Adrenal gland (tissue), 19 donors: Measurements from ENCODE around the gene SESTD1. TPM values are rescaled to one million over a fixed set of nuclear protein-coding genes. Genes with fewer than 3 reads are reported as not detected.

Experiments
- DNase-seq, 7 donors: peaks; one replicate each; pipeline ENCODE4 v3.0.0-alpha.2; 2019 to 2020
- H3K27ac ChIP-seq, 5 donors: fragments of 200-600 bp; sonication (generic) in 4 of 5; 1 replicate in 3 of 5; 2 replicates in 2 of 5; pipeline versions ENCODE4 v1.5.1 to v1.8.0; 2016 to 2020; ENCODE audit warnings: mild to moderate bottlenecking in 1 of 5
- H3K27me3 ChIP-seq: fragments of 200-600 bp; 2 replicates; pipeline ENCODE4 v1.8.0; 2021
- H3K36me3 ChIP-seq, 2 donors: fragments of 200-600 bp; replicated peaks in 1 of 2; 1 replicate in 1 of 2; 2 replicates in 1 of 2; pipeline versions ENCODE4 v1.5.1 to v1.8.0; 2018 to 2022
- H3K4me1 ChIP-seq, 2 donors: fragments of 200-600 bp; replicated peaks in 1 of 2; 1 replicate in 1 of 2; 2 replicates in 1 of 2; pipeline versions ENCODE4 v1.5.1 to v1.8.0; 2018 to 2021
- H3K4me3 ChIP-seq, 4 donors: fragments of 200-600 bp; sonication (generic) in 3 of 4; one replicate each; pipeline ENCODE4 v1.5.1; 2016 to 2018
- H3K9me3 ChIP-seq, 3 donors: fragments of 200-600 bp; sonication (generic) in 1 of 3; replicated peaks in 1 of 3; 1 replicate in 2 of 3; 2 replicates in 1 of 3; pipeline versions ENCODE4 v1.5.1 to v1.8.0; 2016 to 2021
- CTCF ChIP-seq, 6 experiments: fragments of 450-650 bp in 4 of 6; fragments of 200-600 bp in 2 of 6; sonication (generic) in 1 of 6; IDR thresholded peaks; 1 replicate in 5 of 6; 2 replicates in 1 of 6; pipeline versions ENCODE4 v1.5.1 to v1.8.0; 2016 to 2021; ENCODE audit warnings: antibody characterized with exemption in 6 of 6, mild to moderate bottlenecking in 2 of 6, moderate library complexity in 1 of 6
- POLR2A ChIP-seq, 2 donors: fragments of 450-650 bp; IDR thresholded peaks; one replicate each; pipeline ENCODE4 v1.6.1; 2017; ENCODE audit warnings: antibody characterized with exemption in 2 of 2, mild to moderate bottlenecking in 2 of 2, moderate library complexity in 1 of 2
- WGBS, 4 donors: extraction: QIAGEN DNeasy Blood & Tissue Kit in 2 of 4; methylation state at CpG; one replicate each; pipeline versions ENCODE4 v1.1.5 to v1.1.7; 2013 to 2017; 5-methylcytosine and 5-hydroxymethylcytosine counted together
- intact Hi-C, 2 donors: fragments of 100-400 bp; cut with DNase I; formaldehyde crosslinking; loops; one replicate each; pipeline versions ENCODE4 v1.14.1 to v1.15.0; 2022 to 2023
- long read RNA-seq, 10 donors: library from polyadenylated mRNA in 3 of 10; unstranded in 2 of 10; stranded (forward) in 1 of 10; transcript quantifications; one replicate each; pipeline ENCODE4 v2.0.0 and lab custom pipeline, GENCODE V29; 2021 to 2026
- polyA plus RNA-seq, 3 donors: library from polyadenylated mRNA; stranded (reverse); fragments of 200-250 nt in 2 of 3; fragments of 350-450 nt in 1 of 3; fragmentation: Illumina TruSeq in 1 of 3; extraction: RNeasy Lipid Tissue Mini Kit (QIAGEN cat#74804) in 1 of 3; gene quantifications; one replicate each; pipeline ENCODE4 v1.2.3, GENCODE V29; 2013 to 2014
- total RNA-seq, 9 donors: library from RNA; depleted of rRNA in 4 of 9; stranded (reverse); fragments of >200 nt in 4 of 9; fragments of 120-200 nt in 1 of 9; fragmentation: NEBNext Ultra II Directional in 1 of 9; extraction: Animal tissue kit (Norgen Biotek cat#: 25700) in 1 of 9; gene quantifications; one replicate each; pipeline versions ENCODE4 v1.1.0 to v1.2.4, GENCODE V29; 2013 to 2023
- donor health status: healthy with polysubstance abuse.
- donor health status: Bipolar disorder and iron deficiency.
- donor health status: DM: yes; HTN: yes; CAD: no.
- donor health status: DM: no; HTN: no; CAD: no.
- donor health status: DM: no; HTN: no; CAD: no.
- donor health status: DM: yes; HTN: yes; CAD: no.

The SESTD1 gene
- total RNA-seq, result 10 to 100 TPM in 8 of 9 donors, 1 to 10 TPM in 1; 7.6 to 28.2 (median 15.6) TPM
- 10 to 100 TPM in 1 of 3 donors, 1 to 10 TPM in 2; 4.7 to 16.0 (median 5.6) TPM for polyA plus RNA-seq
- long read RNA-seq, donor 1, result 0 reads
- long read RNA-seq, donor 2, result 0 reads
- long read RNA-seq, donor 3, full-length matches to known transcripts, result 2 of 2 reads
- long read RNA-seq, donor 3, partial matches to known transcripts, result 0 of 2 reads
- long read RNA-seq, donor 3, other reads (novel, unspliced or antisense), result 0 of 2 reads
- long read RNA-seq, donor 4, full-length matches to known transcripts, result 3 of 4 reads
- long read RNA-seq, donor 4, partial matches to known transcripts, result 0 of 4 reads
- long read RNA-seq, donor 4, other reads (novel, unspliced or antisense), result 1 of 4 reads
- long read RNA-seq, donor 5, full-length matches to known transcripts, result 18 of 23 reads
- long read RNA-seq, donor 5, partial matches to known transcripts, result 1 of 23 reads
- long read RNA-seq, donor 5, other reads (novel, unspliced or antisense), result 4 of 23 reads
- long read RNA-seq, donor 6, full-length matches to known transcripts, result 1 of 3 reads
- long read RNA-seq, donor 6, partial matches to known transcripts, result 1 of 3 reads
- long read RNA-seq, donor 6, other reads (novel, unspliced or antisense), result 1 of 3 reads
- long read RNA-seq, donor 7, result 0 reads
- long read RNA-seq, donor 8, full-length matches to known transcripts, result 2 of 2 reads
- long read RNA-seq, donor 8, partial matches to known transcripts, result 0 of 2 reads
- long read RNA-seq, donor 8, other reads (novel, unspliced or antisense), result 0 of 2 reads
- long read RNA-seq, donor 9, full-length matches to known transcripts, result 1 of 1 reads
- long read RNA-seq, donor 9, partial matches to known transcripts, result 0 of 1 reads
- long read RNA-seq, donor 9, other reads (novel, unspliced or antisense), result 0 of 1 reads
- long read RNA-seq, donor 10, result 0 reads

- H3K36me3 ChIP-seq, result no peaks in the 10 kb centered on the region
- H3K27ac ChIP-seq, result peak within 1 kb of the TSS in 4 of 5 donors; percentile 71 to 96 (median 80)
- peaks cover 0 to 18% of the 10 kb centered on the region in 2 donors for H3K4me1 ChIP-seq
- TF ChIP-seq POLR2A (IDR thresholded peaks at IDR 0.05), result peak in 1 of 2 donors; percentile 48
- peak in 1 of 6 experiments; percentile 24 for TF ChIP-seq CTCF (IDR thresholded peaks at IDR 0.05)
- H3K9me3 ChIP-seq, result no peaks in the 10 kb centered on the region
- intact Hi-C loops, result no loop called here
- peak; percentile 54 to 76 (median 69) for DNase-seq
- peak within 1 kb of the TSS; percentile 16 to 95 (median 66) for H3K4me3 ChIP-seq
- no peaks in the 10 kb centered on the region for H3K27me3 ChIP-seq
- WGBS, 4 donors, result 0 to 6% (median 0%) methylated on average over 3 to 95 of the region's 96 CpGs
Measured at GRCh38 chr2:179264368-179265081, at the start of gene SESTD1. Gene SESTD1 (minus strand): TSS chr2:179264832. CDS start chr2:179191841, 72,991 bp downstream.

- Histone ChIP-seq H3K4me3 (no peak overlapping the region), H3K4me1 (no peaks in the 10 kb centered on the region), H3K36me3 (no peaks in the 10 kb centered on the region), H3K27me3 (no peaks in the 10 kb centered on the region), H3K27ac (no peak overlapping the region), H3K9me3 (no peaks in the 10 kb centered on the region)
- TF ChIP-seq POLR2A (IDR thresholded peaks at IDR 0.05), result no peak
- TF ChIP-seq CTCF (IDR thresholded peaks at IDR 0.05), result no peak
- intact Hi-C loops, result no loop called here
- no peak for DNase-seq
Measured at GRCh38 chr2:179313057-179313456, 48.4 kb upstream of the SESTD1 start.

GRCh38 chr2:179311101-179311500 lies 46.5 kb upstream of the SESTD1 start:
- Histone ChIP-seq H3K27me3 (no peaks in the 10 kb centered on the region), H3K4me3 (no peak overlapping the region), H3K36me3 (no peaks in the 10 kb centered on the region), H3K9me3 (no peaks in the 10 kb centered on the region), H3K4me1 (no peaks in the 10 kb centered on the region), H3K27ac (no peak overlapping the region)
- WGBS, 4 donors, result 35 to 73% (median 55%) methylated on average over 1 of the region's 1 CpG
- TF ChIP-seq CTCF (IDR thresholded peaks at IDR 0.05) (no peak), POLR2A (IDR thresholded peaks at IDR 0.05) (no peak)
- intact Hi-C loops, result no loop called here
- DNase-seq, result peak in 5 of 7 donors; percentile 10 to 59 (median 21)
